ENCODE data around the gene TAS1R1.

The TAS1R1 gene

DNA sequence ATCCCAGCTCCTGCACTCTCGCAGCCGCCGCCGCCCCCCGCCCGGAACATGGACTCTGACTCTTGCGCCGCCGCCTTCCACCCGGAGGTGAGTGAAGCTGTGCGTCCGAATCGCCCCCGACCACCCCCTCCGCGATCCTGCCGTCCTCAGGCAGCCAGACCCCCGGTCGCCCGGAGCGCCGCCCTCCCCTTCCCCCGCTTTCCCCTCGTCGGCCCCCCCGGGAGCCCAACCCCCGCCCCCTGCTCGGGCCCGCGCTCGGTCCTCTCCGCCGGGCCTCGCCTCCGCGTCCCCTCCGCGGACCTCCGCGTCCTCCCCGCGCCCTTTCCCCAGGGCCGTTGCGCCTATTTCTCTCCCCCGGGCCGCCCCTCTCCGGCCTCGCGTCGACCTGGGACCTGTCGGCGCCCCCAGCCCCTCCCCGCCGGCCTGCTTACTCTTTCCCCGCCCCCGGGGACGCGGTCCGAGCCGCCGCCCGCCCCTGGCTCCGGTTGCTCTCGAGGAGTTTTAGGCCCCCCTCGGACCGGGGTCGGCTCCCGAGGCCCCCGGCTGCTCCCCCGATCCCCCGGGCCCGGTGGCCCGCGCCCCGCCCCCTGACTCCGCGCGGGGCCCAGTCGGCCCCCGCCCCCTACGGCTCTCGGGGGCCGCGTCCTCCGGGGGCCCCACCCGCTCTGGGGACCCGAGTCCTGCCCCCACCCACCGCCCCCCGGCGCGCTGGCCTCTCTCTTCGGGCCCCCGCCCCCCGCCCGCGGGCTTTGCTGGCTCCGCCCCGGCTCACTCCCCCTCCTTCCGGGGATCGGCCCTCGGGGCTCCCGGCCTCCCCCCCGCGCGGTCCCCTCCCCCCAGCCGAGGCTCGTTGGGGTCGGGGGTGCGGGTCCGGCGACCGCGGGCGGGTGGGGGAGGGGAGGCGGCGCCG is 59.2 kb downstream of the TAS1R1 start:
- no peak for DNase-seq

DNA sequence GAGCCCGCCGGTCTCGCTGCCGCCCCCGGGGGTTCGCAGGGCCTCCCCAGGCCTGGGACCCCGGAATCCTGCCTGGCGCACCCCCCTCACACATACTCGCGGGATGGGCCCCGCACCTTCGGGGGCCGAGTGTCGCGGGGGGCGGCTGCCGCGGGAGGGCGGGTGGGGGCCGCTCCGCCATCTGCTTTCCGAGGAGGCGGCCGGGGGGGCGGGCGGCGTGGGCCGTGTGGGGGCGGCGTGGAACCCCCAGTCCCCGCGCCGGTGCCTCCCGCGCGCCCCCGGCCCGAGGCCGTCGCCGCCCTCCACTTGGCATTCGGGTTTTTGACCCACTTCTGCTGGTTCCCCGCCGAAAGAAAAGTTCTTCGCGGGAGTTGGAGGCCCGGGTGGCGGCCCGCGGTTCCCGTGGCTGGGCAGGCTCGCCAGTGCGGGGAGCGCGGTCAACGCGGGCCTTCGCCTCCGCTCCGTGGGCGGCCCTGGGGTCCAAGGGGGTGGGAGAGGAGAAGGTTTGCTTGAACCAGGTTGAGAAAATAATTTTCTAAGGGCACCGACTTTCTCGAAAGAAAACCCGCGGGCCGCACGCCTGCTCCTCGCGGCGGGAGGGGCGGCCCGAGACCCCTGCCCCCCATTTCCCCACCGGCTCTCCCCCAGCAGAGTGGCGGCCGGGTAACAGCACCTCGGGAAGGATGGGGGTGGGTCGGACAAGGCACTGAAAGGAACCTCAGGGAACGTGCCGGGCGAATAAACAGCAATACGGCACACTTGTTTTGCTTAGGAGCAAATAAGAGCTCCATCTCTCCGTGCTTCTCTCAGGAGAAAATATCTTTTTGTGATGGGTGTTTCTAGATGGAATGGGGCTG is 60.0 kb downstream of the TAS1R1 start:
- peak; percentile 15 for DNase-seq

DNA sequence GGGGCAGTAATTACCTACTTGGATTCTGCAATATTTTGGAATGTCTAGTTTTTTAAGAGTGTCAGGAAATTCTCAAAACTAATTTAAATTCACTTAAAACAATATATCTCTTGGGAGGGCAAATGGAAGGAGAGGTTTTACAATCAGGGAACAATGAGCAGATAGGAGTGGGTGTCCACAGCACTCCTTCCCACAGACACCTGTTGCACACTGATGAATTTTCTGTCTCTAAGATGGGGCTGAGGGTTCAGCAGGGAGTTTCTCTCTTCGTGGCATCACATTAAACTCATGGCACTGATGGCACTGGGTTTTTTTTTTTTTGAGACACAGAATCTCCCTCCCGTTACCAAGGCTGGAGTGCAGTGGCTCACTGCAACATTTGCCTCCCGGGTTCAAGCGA is 63.9 kb downstream of the TAS1R1 start:
- no peak for DNase-seq

DNA sequence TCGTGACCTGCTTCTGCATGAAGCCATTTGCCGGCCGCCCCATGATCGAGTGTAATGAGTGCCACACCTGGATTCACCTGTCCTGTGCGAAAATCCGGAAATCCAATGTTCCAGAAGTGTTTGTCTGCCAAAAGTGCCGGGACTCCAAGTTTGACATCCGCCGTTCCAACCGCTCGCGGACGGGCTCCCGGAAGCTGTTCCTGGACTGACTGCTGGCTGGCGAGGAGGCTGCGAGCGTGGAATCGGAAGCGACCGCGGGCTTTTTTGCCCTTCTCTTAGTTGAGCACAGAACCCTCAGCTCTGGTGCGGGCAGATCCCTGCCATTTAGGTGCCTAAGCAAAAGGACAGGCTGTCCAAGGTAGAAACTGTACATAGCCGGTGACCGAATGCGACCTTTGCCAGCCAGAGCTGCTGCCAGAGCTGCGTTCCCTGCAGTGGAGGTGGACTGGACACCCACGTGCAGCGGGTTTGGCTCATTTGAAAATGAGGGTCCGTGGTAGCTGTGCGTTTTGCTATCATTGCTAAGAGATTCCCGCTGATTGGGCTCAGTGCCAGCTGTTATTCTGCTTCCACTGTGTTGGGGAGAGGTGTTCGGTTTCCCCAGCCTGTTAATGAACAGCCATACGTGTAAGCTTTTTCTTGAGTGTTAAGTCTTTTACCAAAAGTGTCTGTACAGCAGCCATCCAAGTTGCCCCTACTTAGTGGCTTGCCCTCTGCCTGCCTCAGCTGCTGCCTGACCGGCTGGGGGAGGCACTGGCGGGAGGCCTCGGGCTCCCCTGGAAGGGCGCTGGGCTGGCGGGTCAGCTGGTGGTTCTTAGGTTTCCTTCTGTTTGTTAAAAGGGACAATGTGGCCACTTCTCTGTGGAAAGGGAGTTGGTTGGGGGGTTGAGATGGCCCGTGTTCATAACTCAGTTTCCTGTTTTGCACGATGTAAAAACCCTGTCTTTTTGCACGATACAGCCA is 66.6 kb downstream of the TAS1R1 start:
- DNase-seq: no peak

DNA sequence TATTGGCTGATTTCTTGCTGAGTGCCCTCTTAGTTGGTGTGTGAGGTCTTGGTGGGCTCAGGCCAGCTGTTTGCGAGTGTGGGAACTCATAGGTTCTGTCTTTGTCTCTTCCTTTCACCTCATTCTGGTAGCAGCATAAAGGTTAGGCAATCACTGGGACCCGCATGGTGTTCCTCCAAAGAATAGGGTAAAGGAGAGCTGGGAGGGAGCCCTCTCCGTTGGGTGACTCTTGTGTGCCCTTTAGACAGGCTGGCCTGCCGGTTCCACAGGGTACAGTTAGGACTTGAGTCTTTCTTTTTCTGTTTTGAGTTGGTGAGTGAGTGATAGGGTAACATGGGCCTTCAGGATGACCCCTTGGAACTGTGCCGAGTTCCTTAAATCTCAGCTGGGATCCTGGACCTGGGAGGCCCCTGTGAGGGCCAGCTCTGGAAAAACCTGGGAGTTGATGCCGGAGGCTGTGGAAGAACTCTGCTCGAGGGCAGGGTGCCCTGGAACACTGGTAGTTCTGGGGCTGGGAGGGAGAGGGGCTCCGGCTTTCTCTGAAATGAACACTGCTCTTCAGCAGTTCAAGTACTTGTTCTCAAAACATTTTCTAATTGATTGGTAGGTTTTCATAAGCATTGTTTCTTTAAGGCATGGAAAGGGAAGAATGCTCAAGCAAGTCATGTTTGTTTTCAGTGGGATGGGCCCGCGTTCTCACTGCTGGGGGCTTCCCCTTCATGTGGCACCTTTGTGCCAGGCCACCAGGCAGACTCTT is 67.5 kb downstream of the TAS1R1 start:
- DNase-seq: no peak

DNA sequence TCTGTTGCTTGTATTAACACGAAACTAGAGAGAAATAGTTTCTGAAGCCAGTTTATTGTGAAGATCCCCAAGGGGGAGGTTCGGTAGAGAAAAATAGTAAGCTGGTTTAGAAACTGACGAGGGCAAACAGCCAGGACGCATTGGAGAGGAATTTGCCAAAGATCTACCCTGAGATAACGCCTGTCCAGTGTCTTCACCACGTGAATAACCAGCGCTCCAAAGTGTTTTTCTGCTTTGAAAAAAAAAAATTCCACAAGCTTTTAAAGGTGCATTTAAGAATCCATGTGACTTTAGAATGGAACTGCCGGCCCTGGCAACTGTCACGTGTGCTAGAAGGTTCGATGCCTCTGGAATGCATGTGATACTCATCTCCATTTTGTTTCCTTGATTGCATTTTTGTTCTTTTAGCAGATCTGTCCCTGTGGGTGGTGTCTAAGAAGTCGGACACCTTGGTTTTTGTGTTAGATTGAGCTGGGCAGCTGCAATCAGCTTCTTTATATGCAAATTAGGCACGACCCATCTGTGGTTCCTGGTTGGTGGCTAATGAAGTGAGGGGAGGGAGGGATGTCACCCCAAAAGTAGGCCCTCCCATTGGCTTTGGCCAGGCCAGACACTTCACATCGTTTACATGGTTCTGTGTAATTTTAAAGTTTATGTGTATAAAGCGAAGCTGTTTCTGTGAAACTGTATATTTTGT is 68.3 kb downstream of the TAS1R1 start:
- DNase-seq: no peak

DNA sequence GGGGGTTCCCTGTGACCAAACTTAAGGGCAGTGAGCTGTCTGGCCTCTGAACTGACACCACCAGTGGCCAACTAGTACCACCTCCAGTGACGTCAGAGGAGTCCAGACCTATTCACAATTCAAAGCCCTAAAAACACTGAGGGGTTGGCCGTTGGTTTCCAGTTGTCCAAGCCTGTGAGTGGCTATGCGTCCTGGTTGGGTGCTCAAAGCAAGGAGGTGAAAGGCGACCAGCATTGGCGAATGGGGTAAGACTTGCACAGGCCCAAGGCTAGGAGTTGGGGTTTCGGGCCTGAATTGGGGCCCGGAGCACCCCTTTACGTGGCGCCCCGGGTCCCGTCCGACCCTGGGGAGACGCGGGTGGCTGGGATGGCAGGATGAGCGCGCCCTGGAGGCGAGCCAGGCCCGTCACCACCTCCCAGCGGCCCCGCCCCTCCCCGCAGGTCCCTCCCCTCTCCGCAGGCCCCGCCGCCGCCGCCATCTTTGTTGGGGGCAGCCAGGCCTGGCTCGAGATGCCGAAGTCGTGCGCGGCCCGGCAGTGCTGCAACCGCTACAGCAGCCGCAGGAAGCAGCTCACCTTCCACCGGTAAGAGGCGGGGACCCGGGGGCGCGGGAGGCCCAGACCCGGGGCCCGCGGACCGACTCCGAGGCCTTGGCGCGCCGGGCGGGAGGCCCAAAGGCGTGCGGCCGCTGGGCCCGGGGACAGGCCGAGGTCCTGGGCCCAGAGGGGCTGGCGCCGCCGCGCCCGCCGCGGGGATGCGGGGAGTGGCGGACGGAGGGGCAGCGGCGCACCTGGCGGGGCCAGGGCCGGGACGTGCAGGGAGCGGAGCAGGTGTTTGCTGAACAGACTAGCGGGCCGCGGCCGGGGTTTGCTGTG is 69.8 kb downstream of the TAS1R1 start, which contains the start of gene THAP3:
THAP3 (plus strand) TSS at position 159 of the 874 bp plus-strand sequence; CDS start at position 510, 351 bp downstream.
- DNase-seq: peak; percentile 83

DNA sequence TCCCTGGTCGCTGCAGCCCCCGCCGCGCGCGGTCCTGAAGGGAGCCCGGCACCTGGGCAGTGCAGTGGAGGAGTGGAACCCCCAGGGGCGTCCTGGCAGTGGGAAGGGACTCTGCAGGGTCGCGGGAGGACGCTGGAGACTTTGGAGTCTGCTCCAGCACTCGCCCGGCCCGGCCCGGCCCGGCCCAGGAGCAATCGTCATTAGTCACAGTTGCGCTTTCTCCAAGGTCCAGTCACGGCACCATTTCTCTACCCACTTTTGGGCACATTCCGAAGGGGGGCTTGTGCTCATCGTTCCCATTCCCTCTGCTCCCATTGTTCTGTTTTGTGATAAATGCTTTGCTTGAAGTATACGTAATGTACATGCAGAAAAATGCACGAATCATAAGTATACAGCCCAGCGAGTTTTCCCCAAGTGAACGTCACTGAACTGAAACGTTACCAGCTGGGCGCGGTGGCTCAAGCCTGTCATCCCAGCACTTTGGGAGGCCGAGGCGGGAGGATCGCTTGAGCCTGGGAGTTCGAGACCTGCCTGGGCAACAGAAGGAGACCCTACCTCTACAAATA is 70.6 kb downstream of the TAS1R1 start:
- peak; percentile 25 for DNase-seq

DNA sequence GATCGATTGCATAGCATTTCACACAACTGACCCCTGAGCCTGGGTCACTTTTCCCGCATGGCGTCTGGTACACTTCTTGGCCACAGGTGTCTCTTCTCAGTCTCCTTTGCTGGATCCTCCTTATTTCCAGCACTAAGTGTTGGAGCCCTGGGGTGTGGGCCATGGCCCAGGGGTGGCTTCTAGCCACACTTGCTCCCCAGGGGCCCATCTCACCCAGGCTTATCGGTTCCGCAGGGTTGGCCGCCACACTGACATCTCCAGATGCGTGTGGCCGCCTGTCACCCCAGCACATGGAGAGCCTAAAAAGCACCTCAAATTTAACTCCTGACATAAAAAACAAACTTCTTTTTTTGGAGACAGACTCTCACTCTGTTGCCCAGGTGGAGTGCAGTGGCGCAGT is 71.9 kb downstream of the TAS1R1 start:
- no peak for DNase-seq

DNA sequence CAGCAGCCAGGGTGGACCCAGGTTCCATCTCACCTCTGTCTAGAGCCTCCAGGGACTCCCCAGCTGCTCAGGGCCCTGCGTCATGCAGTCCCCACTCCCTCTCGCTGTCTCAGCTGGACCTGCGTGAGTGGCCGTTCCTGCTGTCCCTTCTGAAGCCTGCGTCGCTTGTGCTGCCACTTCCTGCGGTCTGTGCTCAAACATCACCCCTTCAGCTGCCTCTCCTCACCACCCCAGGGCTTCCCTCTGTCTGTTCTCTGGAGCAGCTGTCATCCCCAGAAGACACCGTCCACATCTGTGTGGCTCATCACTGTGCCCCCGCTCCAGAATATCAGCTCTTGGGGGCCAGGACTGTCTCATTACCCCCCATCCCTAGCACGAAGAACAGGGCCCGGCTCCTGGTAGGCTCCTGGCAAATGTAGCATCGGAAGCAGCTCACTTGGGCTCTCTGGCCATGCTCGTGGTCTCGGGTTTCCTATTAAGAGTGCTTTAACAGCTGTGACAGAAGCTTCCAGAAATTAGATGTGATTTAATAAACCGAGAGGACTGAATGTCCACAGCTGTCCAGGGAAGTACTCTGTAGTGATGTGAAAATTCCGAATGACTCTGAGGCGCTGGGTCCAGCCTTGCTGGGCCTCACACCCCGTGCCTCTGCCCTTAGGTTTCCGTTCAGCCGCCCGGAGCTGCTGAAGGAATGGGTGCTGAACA is 72.9 kb downstream of the TAS1R1 start:
- DNase-seq: no peak

DNA sequence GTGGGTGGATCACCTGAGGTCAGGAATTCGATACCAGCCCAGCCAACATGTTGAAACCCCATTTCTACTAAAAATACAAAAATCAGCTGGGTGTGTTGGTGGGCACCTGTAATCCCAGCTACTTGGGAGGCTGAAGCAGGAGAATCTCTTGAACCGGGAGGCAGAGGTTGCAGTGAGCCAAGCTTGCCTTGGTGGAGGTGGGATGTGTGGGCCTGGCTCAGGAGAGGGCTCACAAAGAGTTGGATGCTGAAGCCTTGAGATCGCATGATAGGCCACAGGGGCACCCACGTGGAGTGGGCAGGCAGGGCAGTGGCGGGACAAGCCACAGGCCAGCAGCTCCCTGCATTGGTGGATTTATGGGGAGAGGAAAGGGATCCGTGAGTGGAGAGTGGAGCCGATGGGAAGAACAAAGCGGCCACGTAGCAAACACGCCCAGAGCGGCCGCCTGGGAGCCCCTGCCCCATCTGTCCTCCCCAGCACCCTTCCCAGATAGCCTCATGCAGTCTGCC is 73.9 kb downstream of the TAS1R1 start:
- no peak for DNase-seq
